ENCODE measurements around the gene GMPR.

Gene GMPR

GRCh38 chr6:16344756-16345155 is 106.4 kb downstream of the GMPR start:
- Mint-ChIP-seq H3K27ac (peak overlapping the region in 1 of 2 donors; percentile 73), H3K4me3 (no peak overlapping the region), H3K4me1 (ENCODE audit: low read depth in 2 of 2) (peaks cover 1 to 20% of the 10 kb centered on the region in 2 donors), H3K36me3 (ENCODE audit: insufficient read depth) (peaks cover 5% of the 10 kb centered on the region), H3K27me3 (no peaks in the 10 kb centered on the region), H3K9me3 (no peaks in the 10 kb centered on the region)
- ATAC-seq (replicated peaks) (no peak), DNase-seq (no peak)

Measured in effector memory CD8-positive, alpha-beta T cell (primary cell).